GM12891 (cell line): ENCODE data around the gene PTCHD4.
A peak's percentile ranks its signal among the peaks of the same experiment; 100 is the strongest.
"Not testable (repeated sequence)": the region's sequence is repeated elsewhere in the genome, so short reads cannot be mapped to it uniquely, and the experiment has no call there.

Source experiments
- DNase-seq: peaks from one replicate; pipeline ENCODE4 v3.0.0; 2011; ENCODE audit warnings: low spot score; ENCODE audit not compliant: insufficient read length
- FAIRE-seq: peaks from 2 replicates; lab custom pipeline; 2011; peaks lifted over from hg19 to GRCh38; lab: Jason Lieb, UNC
- PAX5 ChIP-seq: IDR thresholded peaks from 2 replicates; pipeline ENCODE4 v1.6.1; 2011; ENCODE audit warnings: low read length, moderate library complexity, mild to moderate bottlenecking; ENCODE audit not compliant: insufficient read depth, severe bottlenecking
- POLR2A ChIP-seq: IDR thresholded peaks from 2 replicates; pipeline ENCODE4 v1.6.1; 2011; ENCODE audit warnings: low read depth, low read length, control low read depth
- POLR2AphosphoS5 ChIP-seq: IDR thresholded peaks from 2 replicates; pipeline ENCODE4 v1.6.1; 2011; ENCODE audit warnings: low read depth, low read length, control low read depth
- POU2F2 ChIP-seq: IDR thresholded peaks from 2 replicates; pipeline ENCODE4 v1.6.1; 2011; ENCODE audit warnings: low read depth, mild to moderate bottlenecking, control low read depth, low read length, moderate library complexity
- SPI1 ChIP-seq: IDR thresholded peaks from 2 replicates; pipeline ENCODE4 v1.6.1; 2011; ENCODE audit warnings: low read depth, low read length, control low read depth
- TAF1 ChIP-seq: IDR thresholded peaks from 2 replicates; pipeline ENCODE4 v1.6.1; 2011; ENCODE audit warnings: low read depth, low read length, control low read depth

The PTCHD4 gene

GRCh38 chr6:48123601-48124000 is 12.6 kb upstream of the PTCHD4 start:
- TF ChIP-seq POLR2AphosphoS5 = no peak
- DNase-seq = no peak
- FAIRE-seq = no peak

GRCh38 chr6:48121983-48122749 is 11.2 kb upstream of the PTCHD4 start:
- FAIRE-seq, DNase-seq: not testable (repeated sequence)

GRCh38 chr6:48116699-48117645 is 6.0 kb upstream of the PTCHD4 start:
- TF ChIP-seq TAF1 = no peak
- TF ChIP-seq POLR2A = no peak
- TF ChIP-seq SPI1 = no peak
- no peak for TF ChIP-seq PAX5
- TF ChIP-seq POU2F2 = no peak
- TF ChIP-seq POLR2AphosphoS5 = no peak
- FAIRE-seq (no peak), DNase-seq (no peak)

GRCh38 chr6:48113130-48113529 is 2.1 kb upstream of the PTCHD4 start:
- no peak for DNase-seq
- no peak for FAIRE-seq
- TF ChIP-seq TAF1 (no peak), PAX5 (no peak), POU2F2 (no peak), POLR2AphosphoS5 (no peak), POLR2A (no peak), SPI1 (no peak)

- TF ChIP-seq POLR2AphosphoS5 = no peak
- TF ChIP-seq POLR2A = no peak
- TF ChIP-seq POU2F2 = no peak
- peak; percentile 42; the same call in 1 of the 2 replicates for TF ChIP-seq SPI1
- no peak for FAIRE-seq
- DNase-seq = no peak
These were observed 578 bp upstream of the PTCHD4 start for GRCh38 chr6:48111575-48111974.

GRCh38 chr6:48110436-48111142 is 408 bp downstream of the PTCHD4 start:
- DNase-seq (no peak), FAIRE-seq (no peak)

GRCh38 chr6:48109944-48110343 is 1.1 kb downstream of the PTCHD4 start:
- no peak for TF ChIP-seq SPI1
- no peak for TF ChIP-seq TAF1
- no peak for TF ChIP-seq POLR2AphosphoS5
- TF ChIP-seq POU2F2 = no peak
- TF ChIP-seq POLR2A = no peak
- TF ChIP-seq PAX5 = no peak
- FAIRE-seq (peak; percentile 75), DNase-seq (no peak)

More at GRCh38 chr6:48110436-48111142, 408 bp downstream of the PTCHD4 start:
- TF ChIP-seq TAF1 (no peak; the same call in 1 of the 2 replicates), POLR2A (no peak), POU2F2 (no peak), POLR2AphosphoS5 (no peak), SPI1 (no peak), PAX5 (no peak)

- not testable (repeated sequence) for DNase-seq, FAIRE-seq
These were observed 8.4 kb downstream of the PTCHD4 start for GRCh38 chr6:48102476-48103195.

- no peak for DNase-seq
- peak; percentile 20 for FAIRE-seq
- TF ChIP-seq PAX5 = no peak
- TF ChIP-seq SPI1 = peak; percentile 65
These were observed 9.7 kb downstream of the PTCHD4 start for GRCh38 chr6:48101290-48101689.

- FAIRE-seq (no peak), DNase-seq (no peak)
- TF ChIP-seq TAF1 (no peak), POU2F2 (no peak), POLR2AphosphoS5 (no peak), PAX5 (no peak), SPI1 (no peak), POLR2A (no peak)
These were observed 10.5 kb downstream of the PTCHD4 start for GRCh38 chr6:48100588-48100895.
